Activated naive CD4-positive, alpha-beta T cell (primary cell): Measurements from ENCODE around the gene RCSD1.

Experiments used
- DNase-seq, 4 experiments: peaks; one replicate each; lab custom pipeline; 2025; lab: John Stamatoyannopoulos, UW

RCSD1 gene

GRCh38 chr1:167618366-167618765 is 11.7 kb upstream of the RCSD1 start:
- no peak for DNase-seq

- DNase-seq = no peak
Measured at GRCh38 chr1:167618789-167619188, 11.2 kb upstream of the RCSD1 start.

DNA sequence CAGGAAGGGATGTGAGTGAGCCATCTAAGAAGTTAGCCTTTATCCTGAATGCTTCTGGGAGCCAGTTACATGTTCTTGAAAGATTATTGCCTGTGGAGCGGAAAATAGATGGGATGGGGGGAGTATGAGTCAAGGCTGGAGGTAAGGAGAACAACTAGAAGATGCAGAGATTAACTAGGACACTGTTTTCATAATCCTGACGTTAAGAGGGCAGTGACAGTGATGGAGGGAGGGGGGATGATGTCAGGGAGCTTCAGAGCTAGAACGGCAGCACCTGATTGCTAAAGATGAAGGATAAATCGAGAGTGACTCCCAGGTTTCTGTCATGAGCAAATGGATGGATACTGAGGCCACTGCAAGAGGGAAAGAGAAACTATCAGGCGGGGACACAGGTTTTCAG is 10.0 kb upstream of the RCSD1 start:
- no peak for DNase-seq

GRCh38 chr1:167621780-167622313 is 8.2 kb upstream of the RCSD1 start:
- DNase-seq = no peak

DNA sequence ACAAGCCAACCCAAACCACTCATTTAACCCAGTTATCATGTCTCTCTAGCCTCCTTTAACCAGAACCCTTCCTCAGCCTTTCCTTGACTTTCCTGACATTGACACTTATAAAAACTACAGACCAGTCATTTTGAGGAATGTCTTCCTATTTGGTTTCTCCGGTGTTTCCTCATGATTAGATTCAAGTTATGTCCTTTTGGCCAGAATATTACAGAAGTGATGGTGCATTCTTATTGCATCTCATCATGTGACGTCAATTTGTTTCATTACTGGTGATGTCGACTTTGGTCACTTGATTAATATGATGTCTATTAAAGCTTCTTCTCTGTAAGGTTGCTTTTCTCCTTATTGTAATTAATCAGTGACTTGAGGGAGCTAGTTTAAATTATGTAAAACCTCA is 6.1 kb upstream of the RCSD1 start:
- DNase-seq = no peak

- no peak for DNase-seq
Measured at GRCh38 chr1:167625040-167625823, 4.8 kb upstream of the RCSD1 start.

DNA sequence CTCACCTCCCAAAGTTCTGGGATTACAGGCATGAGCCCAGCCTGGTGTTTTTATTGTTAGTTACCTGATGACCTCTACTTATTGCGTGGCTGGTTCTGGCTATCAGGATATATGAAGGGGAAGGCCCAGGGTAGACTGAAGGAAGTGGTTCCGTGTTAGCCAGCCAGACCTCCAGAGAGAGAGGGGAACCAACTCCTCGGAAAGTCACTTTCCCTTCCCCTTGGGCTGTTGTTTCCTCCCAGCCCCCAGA is 2.5 kb upstream of the RCSD1 start:
- DNase-seq = no peak

DNA sequence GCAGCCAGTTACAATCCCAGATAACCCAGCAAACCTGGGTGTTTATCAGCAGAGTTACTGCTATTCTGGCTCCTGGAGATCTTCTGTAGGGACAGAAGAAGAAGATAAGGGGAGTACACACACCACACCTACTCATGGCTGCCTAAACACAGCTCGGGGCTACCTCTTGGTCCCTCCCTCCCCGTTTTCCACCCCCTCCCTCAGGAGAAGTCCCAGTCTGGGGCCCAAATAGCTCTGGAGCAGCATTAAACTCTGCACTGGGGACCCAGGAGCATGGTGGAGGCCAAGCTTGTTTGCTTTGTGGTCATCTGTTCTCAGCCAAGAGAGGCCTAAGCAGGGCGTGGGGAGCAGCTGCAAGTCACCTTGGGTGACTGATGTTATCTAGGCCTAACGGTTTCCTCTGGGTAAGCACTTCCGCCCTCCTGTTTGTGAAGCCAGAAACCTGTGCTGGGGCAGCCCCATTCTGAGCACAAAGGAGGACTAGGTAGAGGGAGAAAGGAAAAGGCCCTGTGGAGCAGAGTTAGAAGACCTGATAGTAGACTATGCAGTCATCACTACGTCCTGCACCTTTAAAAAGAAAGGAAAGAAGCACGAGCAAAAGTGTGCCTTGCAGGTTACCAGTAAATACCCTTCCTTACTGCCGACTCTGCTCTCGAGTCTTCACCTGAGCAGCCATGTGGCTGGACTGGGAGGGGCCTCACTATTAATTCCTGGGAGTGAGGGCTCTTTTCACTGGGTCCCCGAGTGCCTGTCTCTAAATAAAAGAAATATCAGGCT is 2.0 kb upstream of the RCSD1 start:
- peak; percentile 22 to 52 (median 42) for DNase-seq

GRCh38 chr1:167628741-167629515 is 1.1 kb upstream of the RCSD1 start:
- no peak for DNase-seq

DNA sequence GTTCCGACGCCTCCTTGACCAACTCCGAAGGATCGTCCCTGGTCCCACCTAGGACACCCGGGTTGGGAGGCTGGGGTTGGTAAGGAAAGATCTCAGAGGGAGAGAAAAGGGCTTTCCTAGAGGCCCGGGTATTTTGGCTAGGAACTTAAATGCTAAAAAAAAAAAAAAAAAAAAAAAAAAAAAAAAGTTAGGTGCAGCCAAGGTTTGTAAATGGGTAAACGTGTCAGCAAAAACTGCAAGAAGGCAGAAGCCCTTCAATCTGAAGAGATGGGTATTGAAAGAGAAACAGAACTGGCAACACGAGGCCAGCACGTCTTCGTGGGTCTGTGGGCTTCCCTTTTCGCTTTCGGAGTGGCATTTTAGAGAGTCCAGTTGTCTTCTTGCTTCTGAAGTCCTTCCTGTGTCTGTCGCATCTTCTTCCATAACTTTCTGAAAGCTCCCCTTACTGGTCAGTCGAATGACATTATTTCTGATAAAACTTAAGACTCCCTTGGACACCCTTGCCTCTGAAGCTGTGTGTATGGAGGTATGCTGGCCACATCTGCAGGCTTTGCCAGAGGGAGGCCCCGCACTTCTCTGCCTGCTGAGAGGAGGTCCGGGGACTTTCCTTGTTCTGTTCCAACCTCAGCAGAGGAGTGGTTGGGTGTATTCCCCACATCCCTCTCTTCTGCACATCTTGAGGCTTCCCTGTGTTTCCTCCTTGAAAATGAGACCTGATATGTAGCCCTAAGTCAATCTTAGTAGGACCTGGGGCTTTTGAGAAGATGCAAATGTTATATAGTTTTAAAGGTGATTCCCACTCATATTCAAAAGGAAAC is 745 bp downstream of the RCSD1 start:
- DNase-seq = no peak

GRCh38 chr1:167631386-167631935 is 1.4 kb downstream of the RCSD1 start:
- DNase-seq = no peak

DNA sequence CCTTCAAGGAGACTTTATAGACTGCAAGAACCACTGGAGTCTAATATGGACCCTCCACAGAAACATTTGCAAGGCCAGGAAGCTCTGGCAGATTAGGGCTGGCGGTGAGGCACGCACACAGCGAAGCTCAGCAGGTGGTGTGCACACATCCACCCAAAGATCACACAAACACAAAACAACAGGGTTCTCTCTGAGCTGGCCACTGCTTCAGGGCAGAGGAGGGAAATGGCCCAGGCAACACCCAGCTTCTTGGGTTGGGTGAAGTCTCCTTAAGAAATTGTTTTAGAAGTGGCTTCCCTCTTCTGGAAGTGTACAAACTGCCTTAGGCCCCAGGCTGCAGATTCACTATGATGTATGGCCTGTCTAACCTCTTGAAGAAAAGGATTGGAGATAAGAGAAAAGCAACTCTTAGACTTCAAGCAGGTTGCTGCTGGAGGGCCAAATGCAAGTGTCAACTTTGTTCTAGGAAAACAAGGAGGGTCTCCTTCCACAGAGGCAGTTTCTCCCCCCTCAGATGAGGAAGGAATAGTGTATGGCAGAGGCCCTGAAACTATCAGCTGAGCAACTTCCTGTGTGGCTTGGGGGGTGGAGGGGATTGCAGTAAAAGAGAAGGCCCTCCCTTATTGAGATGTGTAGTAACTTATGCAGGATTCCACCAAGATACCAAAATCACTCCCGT is 2.0 kb downstream of the RCSD1 start:
- DNase-seq = peak in 1 of 4 experiments; percentile 10

DNA sequence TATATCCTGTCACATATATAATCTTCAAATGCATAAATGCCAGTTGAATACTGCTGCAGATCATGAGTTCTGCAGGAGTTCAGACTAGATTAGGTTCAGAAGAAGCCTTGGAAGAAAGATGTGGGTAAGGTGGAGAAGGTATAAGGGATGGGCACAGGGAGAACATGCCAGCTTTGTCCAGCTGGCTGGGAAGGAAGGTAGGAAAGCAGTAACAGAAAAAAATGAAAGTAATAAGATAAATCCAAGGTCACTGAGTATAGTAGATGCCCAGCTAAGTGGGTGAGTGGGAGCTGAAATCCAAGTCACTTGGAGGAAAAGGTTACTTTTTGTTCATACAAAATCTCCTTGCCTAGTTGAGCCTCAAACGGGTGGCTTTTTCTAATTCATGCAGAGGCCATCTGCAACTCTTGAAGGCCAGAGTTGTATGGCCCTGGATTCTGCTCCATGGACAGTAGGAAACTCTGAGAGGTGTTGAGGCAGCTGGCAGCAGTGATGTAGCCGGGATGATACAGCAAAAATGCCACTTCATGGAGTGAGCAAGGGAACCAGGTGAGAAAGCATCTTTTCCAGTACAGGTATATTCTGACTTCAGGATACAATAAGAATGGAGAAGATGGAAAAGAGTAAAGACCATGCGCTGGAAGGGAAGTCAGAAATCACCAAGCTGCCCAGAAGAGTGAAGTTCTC is 3.4 kb downstream of the RCSD1 start:
- no peak for DNase-seq

DNA sequence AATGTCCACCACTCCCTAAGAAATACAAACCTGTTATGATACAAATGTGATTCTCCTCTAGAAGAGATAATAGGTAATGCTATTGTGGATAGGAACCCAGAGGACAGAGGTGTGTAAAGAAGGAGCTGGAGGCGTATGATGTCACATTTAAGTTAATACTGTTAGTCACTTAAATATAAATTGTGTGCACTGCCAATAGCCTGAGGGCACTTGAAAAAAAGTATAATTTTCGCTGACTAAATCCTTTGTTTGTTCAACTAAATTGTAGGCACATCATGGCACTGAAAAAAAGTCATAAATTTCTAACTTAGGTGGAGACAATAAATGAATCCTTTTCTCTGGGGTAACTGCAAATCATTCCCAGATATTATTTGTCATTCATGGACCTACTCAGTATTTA is 4.4 kb downstream of the RCSD1 start:
- DNase-seq = no peak

GRCh38 chr1:167635156-167635648 is 5.2 kb downstream of the RCSD1 start:
- DNase-seq = no peak

- DNase-seq = no peak
Measured at GRCh38 chr1:167635941-167636340, 5.9 kb downstream of the RCSD1 start.

GRCh38 chr1:167638064-167638463 is 8.0 kb downstream of the RCSD1 start:
- DNase-seq = no peak

- DNase-seq = no peak
Measured at GRCh38 chr1:167640051-167640450, 10.0 kb downstream of the RCSD1 start.

GRCh38 chr1:167641786-167642500 is 11.9 kb downstream of the RCSD1 start:
- DNase-seq = no peak

GRCh38 chr1:167642501-167642826 is 12.4 kb downstream of the RCSD1 start:
- DNase-seq = no peak
